K562 (cell line): ENCODE measurements around the gene TM7SF2.
A peak's percentile ranks its signal among the peaks of the same experiment; 100 is the strongest.

Experiments
- CGGBP1 ChIP-seq: fragments of 250-450 bp; sonication (Bioruptor Pico); IDR thresholded peaks from 2 replicates; pipeline ENCODE4 v1.9.0; 2021; ENCODE audit warnings: mild to moderate bottlenecking
- CTCF ChIP-seq, 3 experiments: IDR thresholded peaks in 2 of 3; conservative IDR thresholded peaks in 1 of 3; 2 replicates each; pipeline ENCODE4 v1.5.1; 2011 to 2012; ENCODE audit warnings: low read length in 3 of 3, mild to moderate bottlenecking in 3 of 3, control low read depth in 2 of 3, improper control_type of control experiment in 1 of 3, inconsistent platforms in 1 of 3, low read depth in 1 of 3, mixed read lengths in 1 of 3, moderate library complexity in 1 of 3; ENCODE audit not compliant: insufficient read depth in 2 of 3
- MAX ChIP-seq: sonication (generic); formaldehyde crosslinking; IDR thresholded peaks from 2 replicates; pipeline ENCODE4 v1.9.0; 2022; ENCODE audit warnings: mild to moderate bottlenecking, missing genetic modification reagents
- NFYB ChIP-seq: IDR thresholded peaks from 2 replicates; pipeline ENCODE4 v1.6.1; 2011; ENCODE audit warnings: mild to moderate bottlenecking, moderate library complexity; ENCODE audit not compliant: insufficient read length; ENCODE audit errors: extremely low read depth
- PREB ChIP-seq: sonication (generic); formaldehyde crosslinking; IDR thresholded peaks from 2 replicates; pipeline ENCODE4 v1.8.1; 2023; ENCODE audit warnings: mild to moderate bottlenecking, missing genetic modification reagents
- RBM39 ChIP-seq: fragments of 200-400 bp; formaldehyde crosslinking; optimal IDR thresholded peaks from 2 replicates; pipeline ENCODE3; 2018; ENCODE audit warnings: low read depth, low read length
- REST ChIP-seq, 2 experiments: fragments of 450-650 bp; formaldehyde crosslinking in 1 of 2; IDR thresholded peaks; 2 replicates each; pipeline versions ENCODE4 v1.4.0 to v1.6.1; 2014 to 2020; ENCODE audit warnings: mild to moderate bottlenecking in 2 of 2, borderline replicate concordance in 1 of 2, low read depth in 1 of 2

- no peak for TF ChIP-seq CGGBP1
- no peak for TF ChIP-seq NFYB
- 0 out of 6 replicates have a peak, but pooled peaks of 1 of the 3 experiments have one; percentile 6 for TF ChIP-seq CTCF (IDR thresholded peaks at IDR 0.05 in 2 of 3, conservative IDR thresholded peaks at IDR 0.05 in 1 of 3; ENCODE audit: insufficient read depth in 2 of 3, low read depth in 1 of 3, low read length in 3 of 3)
- TF ChIP-seq PREB, result no peak
- no peak for TF ChIP-seq REST (IDR thresholded peaks at IDR 0.05; ENCODE audit: borderline replicate concordance)
- TF ChIP-seq REST (CRISPR knock-in tag; IDR thresholded peaks at IDR 0.05; ENCODE audit: low read depth), result no peak
- TF ChIP-seq RBM39, result no peak
- TF ChIP-seq MAX (CRISPR knock-in tag), result no peak
Measured at GRCh38 chr11:65118097-65118837, 6.6 kb downstream of the TM7SF2 start.
